ENCODE measurements around the gene LMAN2. TPM values are rescaled to one million over a fixed set of nuclear protein-coding genes. Genes with fewer than 3 reads are reported as not detected.

The LMAN2 gene
- polyA plus RNA-seq, 2 of the 4 experiments (the other 2 are of a cell fraction), result 123 to 210 TPM

- ATAC-seq, result no peak
- no peak for TF ChIP-seq BHLHE40 (IDR thresholded peaks at IDR 0.05; ENCODE audit: low read depth, low read length)
- TF ChIP-seq JUNB (IDR thresholded peaks at IDR 0.05), result no peak
- TF ChIP-seq EHF (CRISPR knock-in tag; IDR thresholded peaks at IDR 0.05), result no peak
- TF ChIP-seq CEBPB (IDR thresholded peaks at IDR 0.05), result no peak
- no peak for TF ChIP-seq MYC (IDR thresholded peaks at IDR 0.05; ENCODE audit: borderline replicate concordance, low read length)
- TF ChIP-seq, protein P1, sequence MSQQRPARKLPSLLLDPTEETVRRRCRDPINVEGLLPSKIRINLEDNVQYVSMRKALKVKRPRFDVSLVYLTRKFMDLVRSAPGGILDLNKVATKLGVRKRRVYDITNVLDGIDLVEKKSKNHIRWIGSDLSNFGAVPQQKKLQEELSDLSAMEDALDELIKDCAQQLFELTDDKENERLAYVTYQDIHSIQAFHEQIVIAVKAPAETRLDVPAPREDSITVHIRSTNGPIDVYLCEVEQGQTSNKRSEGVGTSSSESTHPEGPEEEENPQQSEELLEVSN (IDR thresholded peaks at IDR 0.05; ENCODE audit: borderline replicate concordance, low read depth), result no peak
- TF ChIP-seq FOSL2 (IDR thresholded peaks at IDR 0.05), result no peak
- TF ChIP-seq FOSL2 (CRISPR knock-in tag; IDR thresholded peaks at IDR 0.05), result no peak
- no peak for TF ChIP-seq FOXS1 (CRISPR knock-in tag; IDR thresholded peaks at IDR 0.05)
- no peak for TF ChIP-seq GATA3 (IDR thresholded peaks at IDR 0.05; ENCODE audit: borderline replicate concordance)
- TF ChIP-seq KDM5A (IDR thresholded peaks at IDR 0.05), result no peak
- no peak for TF ChIP-seq HEYL (CRISPR knock-in tag; IDR thresholded peaks at IDR 0.05)
- TF ChIP-seq RARB (CRISPR knock-in tag; IDR thresholded peaks at IDR 0.05), result no peak
- TF ChIP-seq NFE2L2 (conservative IDR thresholded peaks at IDR 0.05; ENCODE audit: low read length), result no peak
- TF ChIP-seq ZSCAN20 (CRISPR knock-in tag; IDR thresholded peaks at IDR 0.05), result no peak
- TF ChIP-seq SREBF2 (IDR thresholded peaks at IDR 0.05), result no peak
- TF ChIP-seq JUN (IDR thresholded peaks at IDR 0.05), result no peak
- TF ChIP-seq, protein P2, sequence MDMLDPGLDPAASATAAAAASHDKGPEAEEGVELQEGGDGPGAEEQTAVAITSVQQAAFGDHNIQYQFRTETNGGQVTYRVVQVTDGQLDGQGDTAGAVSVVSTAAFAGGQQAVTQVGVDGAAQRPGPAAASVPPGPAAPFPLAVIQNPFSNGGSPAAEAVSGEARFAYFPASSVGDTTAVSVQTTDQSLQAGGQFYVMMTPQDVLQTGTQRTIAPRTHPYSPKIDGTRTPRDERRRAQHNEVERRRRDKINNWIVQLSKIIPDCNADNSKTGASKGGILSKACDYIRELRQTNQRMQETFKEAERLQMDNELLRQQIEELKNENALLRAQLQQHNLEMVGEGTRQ (IDR thresholded peaks at IDR 0.05), result no peak
- TF ChIP-seq POLR2A (IDR thresholded peaks at IDR 0.05; ENCODE audit: low read length), result no peak
- no peak for TF ChIP-seq NPAS2 (CRISPR knock-in tag; IDR thresholded peaks at IDR 0.05; ENCODE audit: borderline replicate concordance)
- no peak for TF ChIP-seq NR3C1 (IDR thresholded peaks at IDR 0.05)
- Histone ChIP-seq H3K9me3 (no peaks in the 10 kb centered on the region), H3K4me1 (peaks cover 3% of the 10 kb centered on the region; the same call in 1 of the 3 replicates), H3K4me2 (no peak overlapping the region), H3K4me3 (no peak overlapping the region), H3K27ac (no peak overlapping the region)
- whole genome bisulfite sequencing (ENCODE audit: missing lambda C conversion rate), result 77% methylated on average over 10 of the region's 11 CpGs
- POLR2A ChIA-PET, result interaction anchor here (2.4 kb wide), 1 partner anchor 13 kb away, joined by 8 read pairs; the partner anchor contains the start of gene LMAN2
- CTCF ChIA-PET, result interaction anchor here (1.1 to 33.9 kb wide), 6 partner anchors 34 to 92 kb away, joined by 3 to 1107 read pairs (median 4); partner anchors contain the start of genes F12, PFN3 and SLC34A1
- no peak for DNase-seq (ENCODE audit: low read depth in 1 of 2, low spot score in 1 of 2)
- no peak for FAIRE-seq
Observed at GRCh38 chr5:177364159-177364962, 12.9 kb upstream of the LMAN2 start.

GRCh38 chr5:177363565-177363964 lies 12.1 kb upstream of the LMAN2 start:
- FAIRE-seq, result no peak
- WGBS (ENCODE audit: missing lambda C conversion rate), result 28% methylated on average over 10 of the region's 10 CpGs
- H3K4me1 ChIP-seq, result peaks cover 3% of the 10 kb centered on the region; the same call in 1 of the 3 replicates
- TF ChIP-seq JUN (IDR thresholded peaks at IDR 0.05) (peak in 1 of 2 experiments; percentile 44; a peak in 2 of 5 replicates), POLR2AphosphoS2 (conservative IDR thresholded peaks at IDR 0.05; ENCODE audit: low read length) (no peak), PBX3 (IDR thresholded peaks at IDR 0.05) (no peak), CHD4 (IDR thresholded peaks at IDR 0.05; ENCODE audit: borderline replicate concordance) (peak; percentile 85; the same call in 1 of the 2 replicates), KDM1A (IDR thresholded peaks at IDR 0.05; ENCODE audit: low read depth) (peak; percentile 98), HDAC2 (IDR thresholded peaks at IDR 0.05) (peak; percentile 92), ZFP36 (IDR thresholded peaks at IDR 0.05; ENCODE audit: borderline replicate concordance, partially characterized antibody) (peak; percentile 94), RFX5 (IDR thresholded peaks at IDR 0.05) (no peak), HOXB5 (CRISPR knock-in tag; IDR thresholded peaks at IDR 0.05) (no peak), ELK1 (IDR thresholded peaks at IDR 0.05; ENCODE audit: low read depth, low read length) (no peak), BHLHE40 (IDR thresholded peaks at IDR 0.05; ENCODE audit: low read depth, low read length) (no peak)
- TF ChIP-seq, protein P3, sequence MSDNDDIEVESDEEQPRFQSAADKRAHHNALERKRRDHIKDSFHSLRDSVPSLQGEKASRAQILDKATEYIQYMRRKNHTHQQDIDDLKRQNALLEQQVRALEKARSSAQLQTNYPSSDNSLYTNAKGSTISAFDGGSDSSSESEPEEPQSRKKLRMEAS (IDR thresholded peaks at IDR 0.05), result no peak
- POLR2A ChIA-PET, result interaction anchor here (2.4 kb wide), 1 partner anchor 12 kb away, joined by 8 read pairs; the partner anchor contains the start of gene LMAN2
- peak overlapping the region in 1 of 2 experiments; percentile 83; a peak in 4 of 6 replicates for H3K27ac ChIP-seq
- H3K9me3 ChIP-seq, result no peaks in the 10 kb centered on the region
- peak overlapping the region; percentile 82 for H3K4me2 ChIP-seq
- CTCF ChIA-PET, result interaction anchor here (1.2 to 33.9 kb wide), 5 partner anchors 35 to 93 kb away, joined by 3 to 1107 read pairs (median 5); partner anchors contain the start of genes F12, PFN3 and SLC34A1
- DNase-seq (ENCODE audit: low read depth in 1 of 2, low spot score in 1 of 2), result no peak
- peak overlapping the region; percentile 54 for H3K4me3 ChIP-seq
- no peak for ATAC-seq
